MM.1S (cell line): ENCODE data around the gene UTP4.

ENCODE experiments used
- DNase-seq: peaks from one replicate; pipeline ENCODE4 v3.0.0-alpha.2; 2015
- H2AFZ ChIP-seq: fragments of 300-600 bp; sonication (generic); 2 replicates; pipeline ENCODE4 v1.6.0; 2016; ENCODE audit warnings: antibody characterized with exemption, low read length
- H3F3A ChIP-seq: fragments of 300-600 bp; sonication (generic); 2 replicates; pipeline ENCODE4 v1.6.1; 2016; ENCODE audit warnings: mild to moderate bottlenecking, antibody characterized with exemption, low read length, moderate library complexity, mixed read lengths; ENCODE audit not compliant: insufficient read depth
- H3K27ac ChIP-seq: fragments of 300-600 bp; sonication (generic); 2 replicates; pipeline ENCODE4 v1.5.1; 2016; ENCODE audit warnings: mild to moderate bottlenecking, low read length
- H3K27me3 ChIP-seq: fragments of 300-600 bp; sonication (generic); replicated peaks from 2 replicates; pipeline ENCODE4 v1.6.0; 2016; ENCODE audit warnings: low read length; ENCODE audit not compliant: insufficient read depth
- H3K36me3 ChIP-seq: fragments of 300-600 bp; sonication (generic); replicated peaks from 2 replicates; pipeline ENCODE4 v1.6.1; 2016; ENCODE audit warnings: mild to moderate bottlenecking, low read length, mixed read lengths; ENCODE audit not compliant: insufficient read depth
- H3K4me1 ChIP-seq: fragments of 300-600 bp; sonication (generic); 2 replicates; pipeline ENCODE4 v1.6.1; 2016; ENCODE audit warnings: low read length, mixed read lengths
- H3K4me2 ChIP-seq: fragments of 300-600 bp; sonication (generic); 2 replicates; pipeline ENCODE4 v1.6.0; 2016; ENCODE audit warnings: low read depth, low read length
- H3K4me3 ChIP-seq: fragments of 300-600 bp; sonication (generic); 2 replicates; pipeline ENCODE4 v1.5.1; 2016; ENCODE audit warnings: low read length, mixed read lengths
- H3K79me2 ChIP-seq: fragments of 300-600 bp; sonication (generic); 2 replicates; pipeline ENCODE4 v1.6.1; 2016; ENCODE audit warnings: mixed run types, low read length, mixed read lengths
- H3K9ac ChIP-seq: fragments of 300-600 bp; sonication (generic); 2 replicates; pipeline ENCODE4 v1.6.1; 2016; ENCODE audit warnings: low read length, mixed read lengths
- H3K9me2 ChIP-seq: fragments of 300-600 bp; sonication (generic); replicated peaks from 2 replicates; pipeline ENCODE4 v1.6.1; 2016; ENCODE audit warnings: mild to moderate bottlenecking, low read length, mixed read lengths; ENCODE audit not compliant: insufficient read depth
- H3K9me3 ChIP-seq: fragments of 300-600 bp; sonication (generic); replicated peaks from 2 replicates; pipeline ENCODE4 v1.6.1; 2016; ENCODE audit warnings: mild to moderate bottlenecking, low read length, mixed read lengths; ENCODE audit not compliant: insufficient read depth
- H4K20me1 ChIP-seq: fragments of 300-600 bp; sonication (generic); 2 replicates; pipeline ENCODE4 v1.6.1; 2016; ENCODE audit warnings: mild to moderate bottlenecking, low read length, moderate library complexity, mixed read lengths; ENCODE audit not compliant: insufficient read depth
- CTCF ChIP-seq: fragments of 300-600 bp; sonication (generic); IDR thresholded peaks from 2 replicates; pipeline ENCODE4 v1.5.1; 2016; ENCODE audit warnings: antibody characterized with exemption, low read length, mixed read lengths
- EZH2 ChIP-seq: fragments of 300-600 bp; sonication (generic); optimal IDR thresholded peaks from 2 replicates; pipeline ENCODE3; 2017; ENCODE audit warnings: low read depth, mild to moderate bottlenecking, antibody characterized with exemption, low read length, mixed read lengths
- EZH2phosphoT487 ChIP-seq: fragments of 300-600 bp; sonication (generic); IDR thresholded peaks from 2 replicates; pipeline ENCODE4 v1.6.1; 2018; ENCODE audit warnings: antibody characterized with exemption, low read length

The UTP4 gene

GRCh38 chr16:69108905-69109252 lies 23.6 kb upstream of the UTP4 start:
- H3K27me3 ChIP-seq, result no peaks in the 10 kb centered on the region
- H3K4me1 ChIP-seq, result no peaks in the 10 kb centered on the region
- no peaks in the 10 kb centered on the region for H3K79me2 ChIP-seq
- no peak overlapping the region for H3K9ac ChIP-seq
- no peak for DNase-seq
- no peaks in the 10 kb centered on the region for H3K36me3 ChIP-seq
- H3F3A ChIP-seq, result no peaks in the 10 kb centered on the region
- H3K9me3 ChIP-seq, result no peaks in the 10 kb centered on the region
- H3K4me2 ChIP-seq, result no peak overlapping the region
- TF ChIP-seq EZH2phosphoT487, result no peak
- no peak for TF ChIP-seq CTCF
- TF ChIP-seq EZH2, result no peak
- no peak overlapping the region for H3K27ac ChIP-seq
- H4K20me1 ChIP-seq, result no peaks in the 10 kb centered on the region
- H3K4me3 ChIP-seq, result no peak overlapping the region
- no peak overlapping the region for H2AFZ ChIP-seq
- no peaks in the 10 kb centered on the region for H3K9me2 ChIP-seq

- no peak for TF ChIP-seq EZH2
- no peak for TF ChIP-seq CTCF
- Histone ChIP-seq H3K27me3 (no peaks in the 10 kb centered on the region), H3K4me2 (no peak overlapping the region), H3K36me3 (no peaks in the 10 kb centered on the region), H4K20me1 (no peaks in the 10 kb centered on the region), H3K9me3 (no peaks in the 10 kb centered on the region), H3K9me2 (no peaks in the 10 kb centered on the region), H3K4me3 (no peak overlapping the region), H3F3A (no peaks in the 10 kb centered on the region), H3K27ac (no peak overlapping the region), H3K79me2 (no peaks in the 10 kb centered on the region), H3K4me1 (no peaks in the 10 kb centered on the region), H2AFZ (no peak overlapping the region), H3K9ac (no peak overlapping the region)
- DNase-seq, result no peak
These were observed 22.8 kb upstream of the UTP4 start for GRCh38 chr16:69109486-69110270.

GRCh38 chr16:69110406-69110805 lies 22.0 kb upstream of the UTP4 start:
- H3K9ac ChIP-seq, result no peak overlapping the region
- no peak overlapping the region for H2AFZ ChIP-seq
- no peak for DNase-seq
- no peaks in the 10 kb centered on the region for H3K9me3 ChIP-seq
- no peak overlapping the region for H3K4me3 ChIP-seq
- no peaks in the 10 kb centered on the region for H3K9me2 ChIP-seq
- no peak overlapping the region for H3K4me2 ChIP-seq
- no peaks in the 10 kb centered on the region for H4K20me1 ChIP-seq
- H3K79me2 ChIP-seq, result no peaks in the 10 kb centered on the region
- no peaks in the 10 kb centered on the region for H3F3A ChIP-seq
- no peaks in the 10 kb centered on the region for H3K27me3 ChIP-seq
- no peak overlapping the region for H3K27ac ChIP-seq
- no peaks in the 10 kb centered on the region for H3K36me3 ChIP-seq
- TF ChIP-seq CTCF, result no peak
- no peaks in the 10 kb centered on the region for H3K4me1 ChIP-seq
